ENCODE data around the gene SCN7A.

DNA sequence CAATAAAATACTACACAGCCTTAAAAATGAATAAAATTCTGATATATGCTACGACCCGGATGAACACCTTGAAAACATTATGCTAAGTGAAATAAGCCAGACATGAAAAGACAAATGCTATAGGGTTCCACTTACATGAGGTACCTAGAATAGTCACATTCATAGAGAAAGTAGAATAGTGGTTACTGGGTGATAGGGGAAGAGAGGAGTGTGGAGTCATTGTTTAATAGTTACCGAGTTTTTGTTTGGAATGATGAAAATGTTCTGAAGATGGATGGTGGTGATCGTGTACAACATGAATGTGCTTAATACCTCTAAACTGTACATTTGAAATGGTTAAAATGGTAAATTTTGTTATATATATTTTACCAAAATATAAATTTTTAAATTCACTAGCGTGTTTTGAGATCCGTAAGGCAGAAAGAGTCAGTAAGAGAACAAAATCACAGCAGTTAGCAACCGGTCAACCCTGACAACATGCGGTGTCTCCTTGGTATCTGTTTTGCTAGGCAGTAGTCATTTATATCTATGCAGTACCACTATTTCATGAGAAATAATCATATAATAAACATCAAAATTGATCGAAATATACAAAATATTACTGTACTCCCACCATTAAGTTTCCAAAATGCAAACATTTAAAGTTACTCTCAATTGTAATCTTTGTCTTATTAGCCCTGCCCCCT lies 129.4 kb downstream of the SCN7A start:
- TF ChIP-seq POLR2AphosphoS5 (IDR thresholded peaks at IDR 0.05; ENCODE audit: low read depth, low read length) (no peak), TAF1 (IDR thresholded peaks at IDR 0.05; ENCODE audit: borderline replicate concordance, insufficient read depth, low read length) (no peak), SIN3A (IDR thresholded peaks at IDR 0.05; ENCODE audit: borderline replicate concordance, insufficient read depth, low read length) (no peak)

Data from PFSK-1 (cell line).